Measurements from ENCODE around the gene LRRC55.

LRRC55 gene

DNA sequence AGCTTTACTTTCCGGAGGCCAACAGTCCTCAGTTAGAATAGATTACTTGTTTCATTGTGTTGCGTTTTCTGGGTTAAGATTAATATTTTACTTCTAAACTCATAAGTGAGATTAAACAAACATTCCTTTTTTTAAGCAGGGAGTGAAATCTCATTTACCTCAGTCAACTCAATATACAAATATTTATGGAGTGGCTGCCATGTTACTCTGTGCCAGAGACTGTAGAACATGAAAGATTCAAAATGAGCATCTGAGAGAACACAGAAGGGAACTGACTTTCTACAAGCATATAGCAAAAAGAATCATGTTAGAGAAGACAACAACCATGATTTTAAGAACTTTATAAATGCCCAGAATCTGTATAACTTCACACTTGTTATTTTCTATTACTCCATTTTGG is 3.4 kb upstream of the LRRC55 start:
- no peaks in the 10 kb centered on the region for H3K9me3 ChIP-seq (replicated peaks; ENCODE audit: insufficient read depth, low read length)
- H3K27ac ChIP-seq (ENCODE audit: low read length), result no peak overlapping the region
- no peak overlapping the region for H3K4me2 ChIP-seq (ENCODE audit: low read depth, low read length)
- no peaks in the 10 kb centered on the region for H3K9me2 ChIP-seq (replicated peaks; ENCODE audit: insufficient read depth, low read length)
- no peaks in the 10 kb centered on the region for H3F3A ChIP-seq (ENCODE audit: insufficient read depth, low read length)
- TF ChIP-seq, protein P1, sequence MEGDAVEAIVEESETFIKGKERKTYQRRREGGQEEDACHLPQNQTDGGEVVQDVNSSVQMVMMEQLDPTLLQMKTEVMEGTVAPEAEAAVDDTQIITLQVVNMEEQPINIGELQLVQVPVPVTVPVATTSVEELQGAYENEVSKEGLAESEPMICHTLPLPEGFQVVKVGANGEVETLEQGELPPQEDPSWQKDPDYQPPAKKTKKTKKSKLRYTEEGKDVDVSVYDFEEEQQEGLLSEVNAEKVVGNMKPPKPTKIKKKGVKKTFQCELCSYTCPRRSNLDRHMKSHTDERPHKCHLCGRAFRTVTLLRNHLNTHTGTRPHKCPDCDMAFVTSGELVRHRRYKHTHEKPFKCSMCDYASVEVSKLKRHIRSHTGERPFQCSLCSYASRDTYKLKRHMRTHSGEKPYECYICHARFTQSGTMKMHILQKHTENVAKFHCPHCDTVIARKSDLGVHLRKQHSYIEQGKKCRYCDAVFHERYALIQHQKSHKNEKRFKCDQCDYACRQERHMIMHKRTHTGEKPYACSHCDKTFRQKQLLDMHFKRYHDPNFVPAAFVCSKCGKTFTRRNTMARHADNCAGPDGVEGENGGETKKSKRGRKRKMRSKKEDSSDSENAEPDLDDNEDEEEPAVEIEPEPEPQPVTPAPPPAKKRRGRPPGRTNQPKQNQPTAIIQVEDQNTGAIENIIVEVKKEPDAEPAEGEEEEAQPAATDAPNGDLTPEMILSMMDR (IDR thresholded peaks at IDR 0.05; ENCODE audit: low read length), result no peak
- TF ChIP-seq EZH2phosphoT487 (IDR thresholded peaks at IDR 0.05; ENCODE audit: low read length), result no peak
- no peak for TF ChIP-seq EZH2 (optimal IDR thresholded peaks at IDR 0.05; ENCODE audit: low read depth, low read length)
- no peaks in the 10 kb centered on the region for H3K36me3 ChIP-seq (replicated peaks; ENCODE audit: insufficient read depth, low read length)
- no peak for DNase-seq
- H3K4me3 ChIP-seq (ENCODE audit: low read length), result no peak overlapping the region
- H3K27me3 ChIP-seq (replicated peaks; ENCODE audit: insufficient read depth, low read length), result no peaks in the 10 kb centered on the region
- no peak overlapping the region for H2AFZ ChIP-seq (ENCODE audit: low read length)
- no peaks in the 10 kb centered on the region for H4K20me1 ChIP-seq (ENCODE audit: insufficient read depth, low read length)
- no peaks in the 10 kb centered on the region for H3K4me1 ChIP-seq (ENCODE audit: low read length)
- H3K79me2 ChIP-seq (ENCODE audit: low read length), result no peaks in the 10 kb centered on the region
- H3K9ac ChIP-seq (ENCODE audit: low read length), result no peak overlapping the region

DNA sequence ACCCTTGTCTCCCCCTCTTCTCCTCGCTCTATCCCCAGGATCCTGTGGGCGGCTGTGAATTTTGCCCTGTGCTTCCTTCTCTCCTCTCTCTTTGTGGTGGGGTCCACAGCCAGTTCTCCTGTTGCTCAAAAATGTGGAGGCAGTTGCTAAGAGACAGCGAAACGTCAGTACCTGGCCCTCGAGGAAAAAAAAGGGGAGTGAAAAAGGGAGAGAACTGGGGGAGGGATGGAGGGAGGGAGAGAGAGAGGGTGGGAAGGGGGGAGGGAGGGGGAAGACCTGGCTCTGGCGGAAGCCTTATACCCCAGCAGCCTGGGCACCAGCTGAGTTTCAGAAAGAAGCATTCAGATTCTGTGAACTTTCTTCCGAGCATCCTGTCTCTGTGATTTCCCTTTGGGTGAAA is 2.1 kb upstream of the LRRC55 start:
- H3K4me1 ChIP-seq (ENCODE audit: low read length), result no peaks in the 10 kb centered on the region
- H3K9ac ChIP-seq (ENCODE audit: low read length), result no peak overlapping the region
- no peaks in the 10 kb centered on the region for H4K20me1 ChIP-seq (ENCODE audit: insufficient read depth, low read length)
- TF ChIP-seq EZH2phosphoT487 (IDR thresholded peaks at IDR 0.05; ENCODE audit: low read length) (no peak), EZH2 (optimal IDR thresholded peaks at IDR 0.05; ENCODE audit: low read depth, low read length) (no peak)
- TF ChIP-seq, protein P1 (IDR thresholded peaks at IDR 0.05; ENCODE audit: low read length), result no peak
- no peaks in the 10 kb centered on the region for H3F3A ChIP-seq (ENCODE audit: insufficient read depth, low read length)
- no peak overlapping the region for H3K4me3 ChIP-seq (ENCODE audit: low read length)
- no peaks in the 10 kb centered on the region for H3K9me3 ChIP-seq (replicated peaks; ENCODE audit: insufficient read depth, low read length)
- no peaks in the 10 kb centered on the region for H3K79me2 ChIP-seq (ENCODE audit: low read length)
- no peak overlapping the region for H3K4me2 ChIP-seq (ENCODE audit: low read depth, low read length)
- no peak overlapping the region for H3K27ac ChIP-seq (ENCODE audit: low read length)
- H2AFZ ChIP-seq (ENCODE audit: low read length), result no peak overlapping the region
- no peaks in the 10 kb centered on the region for H3K36me3 ChIP-seq (replicated peaks; ENCODE audit: insufficient read depth, low read length)
- no peak for DNase-seq
- H3K27me3 ChIP-seq (replicated peaks; ENCODE audit: insufficient read depth, low read length), result no peaks in the 10 kb centered on the region
- H3K9me2 ChIP-seq (replicated peaks; ENCODE audit: insufficient read depth, low read length), result no peaks in the 10 kb centered on the region

DNA sequence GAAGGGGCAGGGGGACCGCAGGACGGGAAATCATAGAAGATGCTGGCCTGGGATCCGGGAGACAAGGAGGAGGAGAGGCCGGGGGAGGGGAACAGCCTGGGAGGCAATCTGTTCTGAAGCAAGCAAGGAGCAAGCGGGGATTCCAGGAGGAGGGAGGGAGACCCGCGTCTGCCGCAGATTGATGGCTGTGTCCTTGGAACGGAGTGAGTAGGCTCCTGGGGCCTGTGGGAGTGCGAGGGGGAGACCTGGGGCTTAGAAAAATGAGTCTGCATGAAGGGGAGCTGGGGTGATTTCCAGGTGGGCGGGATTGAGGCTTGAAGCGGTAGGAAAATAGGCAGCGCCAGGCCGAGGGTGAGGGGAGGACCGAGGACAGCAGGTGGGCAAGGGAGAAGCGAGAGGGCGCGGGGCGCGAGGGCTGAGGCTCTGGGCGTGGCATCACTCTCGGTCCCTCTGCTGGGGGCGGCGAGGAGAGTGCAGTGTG is 1.6 kb upstream of the LRRC55 start:
- no peaks in the 10 kb centered on the region for H3K36me3 ChIP-seq (replicated peaks; ENCODE audit: insufficient read depth, low read length)
- no peak overlapping the region for H3K27ac ChIP-seq (ENCODE audit: low read length)
- TF ChIP-seq EZH2 (optimal IDR thresholded peaks at IDR 0.05; ENCODE audit: low read depth, low read length), result no peak
- TF ChIP-seq, protein P1 (IDR thresholded peaks at IDR 0.05; ENCODE audit: low read length), result no peak
- TF ChIP-seq EZH2phosphoT487 (IDR thresholded peaks at IDR 0.05; ENCODE audit: low read length), result no peak
- H3F3A ChIP-seq (ENCODE audit: insufficient read depth, low read length), result no peaks in the 10 kb centered on the region
- DNase-seq, result no peak
- no peaks in the 10 kb centered on the region for H3K4me1 ChIP-seq (ENCODE audit: low read length)
- no peak overlapping the region for H3K9ac ChIP-seq (ENCODE audit: low read length)
- no peak overlapping the region for H3K4me2 ChIP-seq (ENCODE audit: low read depth, low read length)
- H3K9me2 ChIP-seq (replicated peaks; ENCODE audit: insufficient read depth, low read length), result no peaks in the 10 kb centered on the region
- no peaks in the 10 kb centered on the region for H3K9me3 ChIP-seq (replicated peaks; ENCODE audit: insufficient read depth, low read length)
- H2AFZ ChIP-seq (ENCODE audit: low read length), result no peak overlapping the region
- no peak overlapping the region for H3K4me3 ChIP-seq (ENCODE audit: low read length)
- no peaks in the 10 kb centered on the region for H3K27me3 ChIP-seq (replicated peaks; ENCODE audit: insufficient read depth, low read length)
- H4K20me1 ChIP-seq (ENCODE audit: insufficient read depth, low read length), result no peaks in the 10 kb centered on the region
- no peaks in the 10 kb centered on the region for H3K79me2 ChIP-seq (ENCODE audit: low read length)

Measured in MM.1S (cell line).